ENCODE data around the gene SND1.
A peak's percentile ranks its signal among the peaks of the same experiment; 100 is the strongest.

Gene SND1

DNA sequence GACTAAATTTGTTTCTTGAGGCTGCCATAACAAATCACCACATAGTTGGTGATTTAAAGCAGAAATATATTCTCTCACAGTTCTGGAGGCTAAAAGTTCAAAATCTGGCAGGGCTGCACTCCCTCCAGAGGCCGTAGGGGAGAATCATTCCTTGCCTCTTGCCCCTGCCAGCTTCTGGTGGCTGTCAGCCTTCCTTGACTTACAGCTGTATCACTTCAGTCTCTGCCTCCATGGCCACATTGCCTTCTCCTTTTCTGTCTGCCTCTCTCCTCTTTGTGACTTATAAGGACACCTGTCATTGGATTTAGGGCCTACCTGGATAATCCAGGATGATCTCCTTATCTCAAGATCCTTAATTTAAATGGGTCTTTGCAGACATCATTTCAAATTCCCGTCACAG lies 385.1 kb downstream of the SND1 start:
- DNase-seq (ENCODE audit: low read depth in 2 of 2), result no peak

DNA sequence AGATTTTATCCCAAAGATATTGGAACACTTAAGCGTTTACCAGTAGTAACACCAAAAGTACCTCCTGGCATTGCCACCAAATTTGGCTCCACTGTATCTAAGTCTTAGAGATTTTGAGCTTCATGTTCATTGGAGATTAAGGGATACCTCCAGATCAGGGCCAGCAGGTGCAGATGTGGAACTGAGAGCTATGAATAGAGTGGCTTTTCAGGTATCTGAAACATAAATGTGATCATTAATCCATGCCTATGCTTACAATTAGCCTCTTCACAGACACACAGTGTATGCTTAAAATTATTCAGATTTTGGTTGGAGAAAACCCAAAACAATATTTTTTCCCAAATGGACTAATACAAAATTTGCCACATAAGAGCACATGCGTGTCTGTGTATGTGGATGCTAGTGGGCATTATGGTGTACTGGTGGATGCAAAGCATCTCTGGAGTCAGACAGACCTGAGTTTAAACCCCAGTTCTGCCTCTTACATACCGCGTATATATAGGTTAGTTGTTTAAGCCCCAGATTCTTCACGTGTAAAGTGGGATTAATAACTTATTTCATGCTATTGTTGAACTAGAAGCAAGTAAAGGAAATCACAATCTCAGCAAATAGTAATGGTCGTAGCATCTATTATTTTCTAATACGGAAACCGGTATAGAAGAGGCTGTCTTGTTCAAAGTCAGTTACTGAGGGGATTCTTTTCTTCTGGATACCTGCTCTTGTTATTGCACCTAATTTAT lies 386.1 kb downstream of the SND1 start:
- DNase-seq (ENCODE audit: low read depth in 2 of 2), result no peak

DNA sequence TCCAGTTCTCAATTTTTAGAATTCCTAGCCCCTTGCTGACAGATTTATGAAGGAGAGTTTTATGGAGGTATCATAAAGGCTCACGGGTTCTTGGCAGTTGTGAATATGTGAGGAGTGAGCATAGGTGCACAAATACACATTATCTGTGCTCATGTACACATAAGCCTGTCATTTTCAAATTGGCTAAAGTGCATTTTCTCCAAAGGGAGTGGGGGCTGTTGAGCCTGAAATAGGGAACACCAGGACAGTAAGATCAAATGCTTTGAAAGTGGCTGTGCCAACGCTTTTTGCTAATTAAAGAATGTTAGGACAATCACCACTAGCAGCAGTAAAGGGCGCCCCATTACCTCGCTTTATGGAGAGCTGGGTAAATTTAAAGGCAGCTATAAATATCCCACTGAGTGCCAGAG lies 387.6 kb downstream of the SND1 start:
- DNase-seq (ENCODE audit: low read depth in 2 of 2), result no peak

DNA sequence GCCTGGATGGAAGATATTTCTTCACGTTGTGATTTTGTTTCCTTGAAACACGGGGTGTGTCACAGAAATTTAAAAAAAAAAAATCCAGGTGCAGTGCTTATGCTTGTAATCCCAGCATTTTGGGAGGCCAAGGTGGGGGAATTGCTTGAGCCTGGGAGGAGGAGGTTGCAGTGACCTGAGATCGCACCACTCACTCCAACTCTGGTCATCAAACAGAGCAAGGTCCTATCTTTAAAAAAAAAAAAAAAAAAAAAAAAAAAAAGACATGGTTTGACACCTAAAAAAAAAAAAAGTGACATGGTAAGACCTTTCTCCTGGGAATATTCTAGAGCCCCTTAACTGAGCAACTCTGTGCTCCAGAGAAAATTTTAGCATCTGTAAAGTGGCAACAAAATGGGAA lies 388.2 kb downstream of the SND1 start:
- DNase-seq (ENCODE audit: low read depth in 2 of 2), result no peak

DNA sequence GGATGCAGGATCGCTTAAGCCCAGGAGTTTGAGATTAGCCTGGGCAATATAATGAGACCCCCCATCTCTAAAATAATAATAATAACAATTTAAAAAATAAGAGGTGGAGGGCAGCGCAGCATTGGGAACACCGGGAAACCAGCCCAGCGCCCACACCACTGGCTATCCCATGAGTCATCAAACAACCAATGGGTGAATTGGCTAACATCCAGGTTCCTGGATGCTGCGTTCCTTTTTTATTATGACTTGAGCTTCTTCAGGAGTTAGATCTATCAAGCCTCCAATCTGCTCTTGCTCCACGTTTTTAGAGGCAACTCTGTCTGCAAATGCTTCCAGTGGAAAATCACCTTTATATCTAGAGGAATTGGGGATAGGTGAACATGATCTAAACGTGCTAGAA lies 389.2 kb downstream of the SND1 start:
- DNase-seq (ENCODE audit: low read depth in 2 of 2), result peak in 1 of 2 experiments; percentile 24

DNA sequence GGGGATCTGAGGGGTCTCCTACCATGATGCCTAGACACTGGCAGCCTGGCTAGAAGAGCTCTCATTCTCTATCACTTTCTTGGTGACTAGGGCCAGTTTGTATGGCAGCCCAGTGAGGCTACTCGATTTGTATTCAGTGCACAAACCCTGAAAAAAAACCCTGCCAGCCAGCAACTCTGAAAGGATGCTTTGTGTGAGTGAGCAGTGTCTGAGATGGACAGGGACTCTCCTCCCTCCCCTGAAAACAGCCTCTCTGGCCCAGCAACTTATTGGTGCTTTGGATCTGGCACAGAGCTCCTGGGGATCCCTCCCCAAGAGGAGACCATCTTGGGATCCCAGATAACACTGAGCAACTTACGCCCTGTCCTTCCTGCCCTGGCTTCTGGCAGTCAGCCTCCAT lies 390.0 kb downstream of the SND1 start:
- DNase-seq (ENCODE audit: low read depth in 2 of 2), result no peak

DNA sequence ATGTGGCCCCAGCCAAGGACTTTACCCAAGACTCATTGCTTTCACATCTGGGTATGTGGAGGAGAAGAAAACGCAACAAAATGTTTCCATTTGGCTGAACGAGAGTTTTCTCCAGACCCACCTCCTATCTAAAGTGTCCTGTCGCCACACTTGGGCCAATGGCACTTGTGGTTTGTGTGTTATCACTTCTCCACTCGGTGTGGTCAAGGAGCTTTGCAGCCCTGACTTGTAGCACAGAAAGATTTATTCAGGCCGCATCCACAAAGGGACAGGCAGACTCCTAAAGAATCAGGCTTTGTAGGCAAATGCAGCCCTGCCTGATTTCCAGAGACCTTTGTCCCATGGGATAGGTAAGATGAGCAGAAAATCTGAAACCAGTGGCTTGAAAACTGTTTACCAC lies 392.1 kb downstream of the SND1 start:
- DNase-seq (ENCODE audit: low read depth in 2 of 2), result no peak

DNA sequence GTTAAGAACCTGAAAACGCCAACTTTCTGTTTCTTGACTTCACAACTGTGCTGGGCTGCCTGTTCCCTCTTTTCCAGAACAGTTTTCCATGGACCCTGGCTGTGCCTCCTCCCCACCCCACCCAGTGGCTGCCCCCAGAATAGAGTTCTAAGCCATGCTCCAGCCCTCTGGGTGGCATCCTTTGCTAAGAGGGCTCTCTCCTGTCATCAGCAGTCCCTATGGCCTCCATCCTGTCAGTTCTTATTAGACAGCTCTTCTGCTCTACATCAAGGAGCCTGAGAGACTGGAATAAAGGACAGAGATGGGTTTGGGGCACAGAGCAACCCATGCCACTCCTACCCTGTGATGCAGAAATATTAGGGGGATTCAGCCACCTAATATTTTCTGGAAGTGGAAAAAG lies 393.2 kb downstream of the SND1 start:
- DNase-seq (ENCODE audit: low read depth in 2 of 2), result no peak

DNA sequence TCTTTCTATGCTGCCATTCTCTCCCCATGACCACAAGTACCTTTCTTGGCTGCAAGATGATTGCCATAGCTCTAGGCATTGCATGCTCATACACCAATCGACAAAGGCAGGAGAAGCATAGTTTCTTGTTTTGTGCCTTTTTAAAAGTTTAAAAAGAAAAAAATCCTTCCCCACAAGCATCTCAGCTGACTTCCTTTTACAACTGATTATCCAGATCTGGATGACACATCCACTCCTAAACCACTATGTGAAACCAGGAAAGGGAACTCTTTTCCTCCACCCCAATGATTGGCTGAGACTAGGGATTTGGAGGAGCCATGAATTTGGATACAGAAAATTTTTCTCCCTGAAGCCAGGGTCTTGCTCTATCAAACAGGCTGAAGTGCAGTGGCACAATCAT lies 393.8 kb downstream of the SND1 start:
- no peak for DNase-seq (ENCODE audit: low read depth in 2 of 2)

DNA sequence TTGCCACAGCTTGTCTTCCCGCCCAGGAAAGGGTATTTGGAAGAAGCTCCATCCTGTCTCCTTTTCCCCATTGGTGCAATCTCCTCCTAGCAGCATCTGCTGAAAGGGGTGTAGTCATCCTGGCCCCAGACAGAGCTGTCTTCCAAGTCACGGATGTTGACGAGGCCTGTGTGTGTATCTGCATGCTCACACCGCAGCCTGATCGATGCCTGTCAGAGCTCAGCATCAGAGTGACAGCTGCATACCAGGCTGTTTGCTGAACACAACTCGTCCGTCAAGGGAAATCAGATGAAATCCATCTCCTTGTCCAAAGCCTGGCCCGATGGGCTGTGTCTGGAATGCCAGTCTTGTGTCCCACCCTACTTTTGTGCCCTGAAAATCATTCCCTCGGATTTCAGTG lies 400.4 kb downstream of the SND1 start:
- no peak for DNase-seq (ENCODE audit: low read depth in 2 of 2)

DNA sequence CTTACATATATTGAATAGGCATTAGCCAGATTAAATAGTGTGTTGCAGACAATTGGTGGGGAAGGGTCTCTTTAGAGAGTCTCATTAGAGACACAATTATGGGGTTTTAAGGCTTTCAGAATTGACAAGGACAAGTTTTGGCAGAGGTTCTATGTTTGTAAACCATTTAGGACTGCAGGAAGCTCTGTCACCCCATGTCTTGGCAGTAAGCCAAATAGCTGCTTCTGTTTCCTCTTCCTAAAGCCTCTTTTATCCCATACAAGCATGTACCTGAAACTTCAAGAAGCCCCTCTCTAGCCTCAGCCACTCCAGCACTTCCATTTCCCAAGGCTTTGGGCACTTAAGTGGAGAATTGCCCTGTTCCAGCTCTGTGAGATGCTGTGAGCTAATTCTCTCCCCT lies 401.0 kb downstream of the SND1 start:
- no peak for DNase-seq (ENCODE audit: low read depth in 2 of 2)

DNA sequence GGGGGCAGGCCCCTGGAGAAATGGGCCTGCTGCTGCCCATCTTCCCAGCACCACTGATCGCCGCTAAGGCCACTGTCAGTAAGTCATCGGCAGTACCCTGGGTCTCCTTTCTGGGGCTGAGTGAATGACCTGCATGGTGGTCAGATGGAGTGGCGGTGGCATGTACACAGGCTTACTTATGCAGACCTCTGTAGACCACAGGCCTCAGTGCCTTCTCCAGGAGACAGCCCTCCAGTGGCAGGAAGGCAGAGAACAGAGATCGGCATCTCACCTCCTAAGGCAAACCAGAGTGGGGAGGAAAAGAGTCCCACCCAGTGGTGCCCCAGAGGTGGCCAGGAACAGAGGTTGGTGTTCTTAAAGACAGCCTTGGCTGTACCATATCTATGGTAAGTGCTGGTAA lies 402.0 kb downstream of the SND1 start:
- no peak for DNase-seq (ENCODE audit: low read depth in 2 of 2)

DNA sequence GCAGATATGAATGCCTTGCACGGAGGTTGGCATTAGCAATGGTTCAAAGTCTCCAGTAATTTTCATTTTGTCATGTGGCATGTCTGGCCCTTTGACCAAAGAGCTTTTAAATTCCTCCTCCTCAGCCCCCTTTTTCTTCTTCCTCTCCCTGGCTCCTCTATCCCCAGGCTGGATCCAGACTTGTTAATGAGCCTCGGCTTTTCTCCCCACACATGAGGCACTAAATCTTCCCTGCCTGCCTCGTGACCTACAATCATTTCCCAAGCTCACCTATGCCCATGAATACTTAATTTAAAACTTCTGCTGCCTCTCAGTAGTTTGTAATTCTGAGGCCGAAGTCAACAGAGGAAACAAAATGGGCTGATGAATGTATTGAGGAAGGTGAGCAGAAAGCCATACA lies 402.5 kb downstream of the SND1 start:
- DNase-seq (ENCODE audit: low read depth in 2 of 2), result no peak

DNA sequence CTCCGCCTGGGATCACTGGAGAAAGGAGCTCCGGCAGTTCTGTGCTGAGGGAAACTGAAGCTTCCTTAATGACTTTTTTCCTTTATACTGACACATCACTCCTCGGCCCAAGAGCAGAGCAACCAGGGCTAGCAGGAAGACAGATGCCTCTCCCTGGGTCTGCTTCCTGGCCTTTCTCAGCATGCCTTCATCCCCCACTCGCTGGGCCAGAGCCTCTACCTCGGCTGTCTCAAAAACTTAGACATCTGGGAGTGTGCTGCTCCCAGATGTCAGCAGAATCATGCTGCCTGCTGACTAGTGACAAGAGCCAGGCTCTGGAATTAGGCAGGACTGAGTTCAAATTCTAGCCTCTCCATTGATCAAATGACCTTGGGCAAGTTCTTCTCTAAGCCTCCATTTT lies 403.6 kb downstream of the SND1 start:
- no peak for DNase-seq (ENCODE audit: low read depth in 2 of 2)

DNA sequence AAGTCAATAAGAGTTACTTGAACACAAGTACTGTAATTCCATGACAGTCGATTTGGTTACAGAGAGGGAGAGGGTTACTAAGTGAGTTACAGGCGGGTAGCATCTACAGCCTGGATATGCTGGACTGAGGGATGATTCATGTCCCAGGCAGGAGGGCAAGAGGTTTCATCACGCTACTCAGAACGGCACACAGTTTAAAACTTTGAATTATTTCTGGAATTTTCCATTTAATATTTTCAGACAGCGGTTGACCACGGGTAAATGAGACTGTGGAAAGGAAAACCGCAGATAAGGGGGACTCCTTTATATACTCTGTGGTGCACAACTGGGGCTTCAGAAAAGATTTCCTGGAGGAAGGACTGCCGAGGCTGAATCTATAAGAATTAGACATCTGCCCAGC lies 404.9 kb downstream of the SND1 start:
- DNase-seq (ENCODE audit: low read depth in 2 of 2), result peak; percentile 64 to 67

DNA sequence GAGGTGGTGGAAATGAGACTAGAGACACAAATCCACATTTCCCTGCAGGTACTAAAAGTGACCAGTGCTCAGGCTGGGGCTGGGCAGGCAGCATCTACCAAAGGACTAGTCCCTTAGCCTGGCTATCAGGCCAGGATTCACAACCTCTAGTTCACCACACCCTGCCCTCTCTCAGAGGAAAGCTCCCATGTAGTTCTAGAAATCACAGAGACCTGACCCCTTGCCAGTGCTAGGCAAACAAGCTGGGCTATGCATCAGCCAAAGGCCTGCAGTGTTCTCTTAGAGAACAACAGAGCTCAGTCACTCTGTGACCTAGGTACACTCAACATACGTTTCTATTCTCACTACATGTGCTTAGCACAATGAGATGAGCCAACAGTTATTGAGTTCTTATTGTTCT lies 405.9 kb downstream of the SND1 start:
- DNase-seq (ENCODE audit: low read depth in 2 of 2), result no peak

DNA sequence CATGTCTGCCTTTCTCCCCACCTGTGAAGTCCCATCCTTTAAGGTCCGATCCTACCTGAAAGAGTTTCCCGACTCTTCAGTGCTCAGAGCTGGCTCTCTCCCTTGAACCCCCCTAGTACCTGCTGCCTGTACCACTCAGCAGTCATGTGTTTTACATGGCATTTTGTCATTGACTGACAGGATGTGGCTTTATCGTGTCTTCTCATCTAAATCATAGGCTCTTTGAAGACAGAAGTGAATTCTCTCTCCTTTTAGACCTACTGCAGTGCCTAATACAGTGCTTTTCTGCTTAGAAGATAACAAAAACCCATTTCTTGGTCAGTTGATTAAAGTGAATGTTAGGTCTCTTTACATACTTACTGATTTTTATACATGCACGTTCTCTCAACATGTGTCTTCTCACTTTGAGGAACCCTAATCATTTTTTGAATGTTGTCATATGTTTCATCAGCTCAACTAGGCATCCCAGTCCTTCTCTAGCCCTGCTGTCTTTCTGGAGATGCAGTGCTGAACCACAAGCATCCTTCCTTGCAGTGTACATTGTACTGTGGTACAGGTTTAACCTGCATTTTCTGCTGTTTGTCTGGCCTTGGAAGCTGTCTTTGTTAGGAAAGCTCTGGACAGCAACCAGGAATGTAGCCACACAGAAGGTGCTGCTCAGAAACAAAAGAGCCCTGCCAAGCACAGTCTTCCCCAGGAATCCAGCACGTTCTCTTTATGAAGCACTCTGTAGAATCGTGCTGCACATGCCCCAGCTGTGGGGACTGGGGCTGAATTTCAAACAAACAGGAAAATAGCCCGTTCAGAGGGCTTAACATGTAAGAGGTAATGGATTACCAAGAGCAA lies 407.4 kb downstream of the SND1 start:
- DNase-seq (ENCODE audit: low read depth in 2 of 2), result no peak

DNA sequence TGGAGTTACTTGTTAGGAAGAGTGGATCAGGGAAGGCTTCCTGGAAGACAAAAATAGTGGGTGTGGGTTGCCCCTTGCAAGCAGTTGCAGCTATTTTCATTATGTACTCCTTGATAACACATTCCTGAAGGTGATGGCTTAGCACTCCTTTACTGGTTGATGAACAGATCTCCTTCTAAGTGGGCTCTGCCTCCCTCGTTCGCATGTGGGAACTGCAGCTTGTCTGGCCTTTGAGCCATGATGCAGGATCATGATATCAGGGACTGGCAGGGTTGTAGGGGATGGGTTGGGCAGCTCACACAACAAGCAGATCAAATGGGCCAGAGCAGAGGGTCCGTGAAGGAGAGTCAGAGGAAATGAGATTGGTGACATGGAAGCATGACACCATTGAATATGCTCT lies 408.0 kb downstream of the SND1 start:
- DNase-seq (ENCODE audit: low read depth in 2 of 2), result no peak

DNA sequence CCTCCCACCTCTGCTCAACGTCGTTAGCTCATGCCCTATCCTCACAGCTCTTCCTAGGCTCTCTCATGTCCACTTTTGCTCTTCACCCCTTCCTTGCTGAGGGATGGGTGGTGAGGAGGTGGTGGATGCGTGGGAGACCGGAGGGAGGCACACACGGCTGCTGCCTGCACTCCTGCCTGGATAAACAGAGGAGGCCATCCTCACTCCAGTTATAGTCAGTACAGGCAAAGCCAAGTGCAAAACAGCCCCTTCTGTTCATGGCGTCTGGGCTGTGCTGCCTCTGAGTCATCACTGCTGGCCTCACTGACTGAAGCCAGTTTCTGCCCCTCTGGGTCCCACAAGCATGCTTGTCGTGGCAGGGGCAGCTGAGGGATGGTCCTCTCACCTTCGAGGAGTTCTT lies 411.1 kb downstream of the SND1 start:
- DNase-seq (ENCODE audit: low read depth in 2 of 2), result no peak

DNA sequence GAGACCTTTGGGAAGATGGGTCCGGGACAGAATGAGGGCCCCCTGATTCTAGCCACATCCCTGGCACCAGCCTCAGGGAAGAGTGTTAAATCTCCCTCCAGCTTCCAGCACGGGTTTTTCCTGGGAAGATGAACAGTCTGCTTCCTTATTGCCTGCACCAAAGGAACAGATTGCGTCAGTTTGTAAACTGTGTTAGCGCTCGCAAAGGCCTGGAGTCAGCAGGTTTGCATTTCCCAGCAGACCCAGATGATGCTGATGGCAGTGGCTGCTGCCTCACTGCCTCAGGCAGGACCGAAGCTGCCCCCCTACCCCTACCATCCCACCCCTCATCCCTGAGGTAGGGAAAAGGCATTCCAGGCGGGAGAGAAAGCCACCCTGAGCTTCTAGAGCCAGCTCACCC lies 413.9 kb downstream of the SND1 start:
- DNase-seq (ENCODE audit: low read depth in 2 of 2), result no peak

DNA sequence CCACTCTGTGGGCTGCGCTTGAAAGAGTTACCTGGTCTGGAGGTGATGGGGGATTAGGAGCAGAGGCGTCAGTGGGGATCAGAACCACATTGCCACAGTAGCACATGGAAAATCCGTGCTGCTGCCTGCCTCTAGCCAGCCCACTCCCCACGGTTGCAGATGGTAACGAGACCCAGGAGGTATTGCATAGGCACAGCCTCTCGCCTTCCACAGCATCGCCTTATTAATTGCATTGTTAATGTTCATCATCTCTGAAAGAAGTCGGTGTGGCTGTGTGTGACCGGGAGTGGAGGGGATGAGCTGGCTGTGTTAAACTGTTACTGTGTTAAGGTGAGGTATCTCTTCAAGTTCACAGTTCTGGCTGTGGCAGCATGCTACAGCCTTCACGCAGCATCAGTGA lies 414.4 kb downstream of the SND1 start:
- DNase-seq (ENCODE audit: low read depth in 2 of 2), result no peak

DNA sequence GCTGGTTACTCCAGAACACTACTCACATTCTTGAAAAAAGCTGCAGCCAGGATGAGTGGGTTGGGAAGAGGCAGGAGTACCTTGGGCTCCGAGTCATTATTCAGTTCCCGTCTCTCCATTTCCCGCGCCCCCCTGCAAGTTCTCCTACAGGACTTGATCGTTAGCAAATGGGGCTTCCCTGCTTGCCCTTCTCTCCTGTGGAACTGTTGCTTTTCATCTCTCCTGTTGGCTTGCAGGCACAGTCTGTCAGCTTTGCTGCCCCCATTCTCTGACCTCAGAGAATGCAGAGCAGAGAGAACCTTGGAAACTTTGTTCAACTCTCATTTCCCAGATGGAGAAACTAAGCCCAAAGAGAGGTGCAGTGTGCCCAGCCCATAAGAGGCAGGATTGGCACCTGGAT lies 414.9 kb downstream of the SND1 start:
- no peak for DNase-seq (ENCODE audit: low read depth in 2 of 2)

DNA sequence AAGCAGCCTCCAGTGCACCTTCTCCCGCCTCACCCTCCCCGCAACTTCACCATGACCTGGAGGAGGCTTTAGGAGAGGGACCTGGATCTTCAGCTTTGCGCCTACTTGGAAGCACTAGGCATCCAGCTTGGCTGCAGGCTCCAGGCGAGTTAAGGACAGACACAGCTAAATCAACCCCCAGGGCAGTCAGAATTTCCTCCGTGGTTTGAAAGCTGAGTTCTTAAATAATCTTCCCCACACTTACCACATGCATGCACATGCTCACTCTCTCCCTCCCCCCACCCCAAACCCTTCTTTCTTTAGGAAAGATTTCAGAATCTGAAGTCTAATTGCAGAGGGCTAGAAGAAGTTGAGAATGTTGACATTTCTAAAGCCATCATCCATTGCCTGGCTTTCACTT lies 416.0 kb downstream of the SND1 start:
- DNase-seq (ENCODE audit: low read depth in 2 of 2), result peak in 1 of 2 experiments; percentile 15

All from fibroblast of skin of left quadriceps (primary cell).